K562 (cell line): ENCODE data around the gene TESMIN. TPM values are rescaled to one million over a fixed set of nuclear protein-coding genes. Genes with fewer than 3 reads are reported as not detected.
A peak's percentile ranks its signal among the peaks of the same experiment; 100 is the strongest.

Experiments
- BCOR ChIP-seq: fragments of 450-650 bp; IDR thresholded peaks from 2 replicates; pipeline ENCODE4 v1.6.1; 2016
- EP400 ChIP-seq: fragments of 450-650 bp; IDR thresholded peaks from 2 replicates; pipeline ENCODE4 v1.6.1; 2017; ENCODE audit warnings: antibody characterized with exemption, mild to moderate bottlenecking, moderate library complexity
- FOXK2 ChIP-seq, 2 experiments: fragments of 450-650 bp; IDR thresholded peaks in 1 of 2; conservative IDR thresholded peaks in 1 of 2; 2 replicates each; pipeline ENCODE4 v1.6.1; 2016; ENCODE audit warnings: low read depth in 2 of 2, mild to moderate bottlenecking in 1 of 2
- GTF3C2 ChIP-seq: IDR thresholded peaks from 3 replicates; pipeline ENCODE4 v1.6.1; 2011; ENCODE audit warnings: borderline replicate concordance, mild to moderate bottlenecking, moderate library complexity; ENCODE audit not compliant: insufficient read length; ENCODE audit errors: extremely low read depth
- HDAC6 ChIP-seq: IDR thresholded peaks from 2 replicates; pipeline ENCODE4 v1.6.1; 2012; ENCODE audit warnings: low read depth, mild to moderate bottlenecking, control low read depth, inconsistent platforms, low read length, moderate library complexity
- MAFG ChIP-seq: fragments of 450-650 bp; conservative IDR thresholded peaks from 2 replicates; pipeline ENCODE4 v1.6.1; 2016; ENCODE audit warnings: missing genetic modification characterization, missing compliant biosample characterization
- NRF1 ChIP-seq, 2 experiments: fragments of 450-650 bp; IDR thresholded peaks in 1 of 2; conservative IDR thresholded peaks in 1 of 2; 2 replicates each; pipeline ENCODE4 v1.6.1; 2014; ENCODE audit warnings: mild to moderate bottlenecking in 2 of 2
- POLR2A ChIP-seq: fragments of 450-650 bp; conservative IDR thresholded peaks from 2 replicates; pipeline ENCODE4 v1.6.1; 2016
- PRMT5 ChIP-seq: sonication (generic); formaldehyde crosslinking; IDR thresholded peaks from 2 replicates; pipeline ENCODE4 v1.5.0; 2020; ENCODE audit warnings: missing genetic modification reagents
- RBM14 ChIP-seq: fragments of 200-400 bp; formaldehyde crosslinking; IDR thresholded peaks from 2 replicates; pipeline ENCODE4 v1.6.1; 2018; ENCODE audit warnings: low read depth, mild to moderate bottlenecking, low read length, moderate library complexity, borderline replicate concordance; ENCODE audit not compliant: insufficient read depth
- SNAPC5 ChIP-seq: fragments of 250-450 bp; sonication (Bioruptor Pico); IDR thresholded peaks from 2 replicates; pipeline ENCODE4 v1.8.0; 2021; ENCODE audit warnings: moderate library complexity, mild to moderate bottlenecking, inconsistent platforms
- TFE3 ChIP-seq: fragments of 450-650 bp; formaldehyde crosslinking; IDR thresholded peaks from 2 replicates; pipeline ENCODE4 v1.4.0; 2020; ENCODE audit warnings: mild to moderate bottlenecking, mixed read lengths
- YY1 ChIP-seq, 3 experiments: IDR thresholded peaks; 2 replicates each; pipeline ENCODE4 v1.6.1; 2011; ENCODE audit warnings: low read length in 2 of 3, mild to moderate bottlenecking in 2 of 3, moderate library complexity in 2 of 3, borderline replicate concordance in 1 of 3, control low read depth in 1 of 3, low read depth in 1 of 3; ENCODE audit not compliant: insufficient read depth in 3 of 3, insufficient replicate concordance in 2 of 3, control insufficient read depth in 1 of 3, insufficient read length in 1 of 3; ENCODE audit errors: extremely low read depth in 1 of 3
- ZFP36 ChIP-seq: fragments of 150-350 bp; IDR thresholded peaks from 2 replicates; pipeline ENCODE4 v1.6.1; 2018; ENCODE audit warnings: low read length, low read depth; ENCODE audit not compliant: partially characterized antibody
- ZNF124 ChIP-seq: sonication (generic); formaldehyde crosslinking; IDR thresholded peaks from 2 replicates; pipeline ENCODE4 v1.8.1; 2022; ENCODE audit warnings: missing genetic modification reagents
- polyA plus RNA-seq, 8 experiments: library from polyadenylated mRNA; depleted of rRNA in 4 of 8; stranded (reverse) in 5 of 8; unstranded in 3 of 8; fragments of >200 nt; fragmentation: Nextera tagmentation in 2 of 8; fragmentation: Illumina TruSeq in 1 of 8; extraction: Ambion mirVana in 2 of 8; extraction: Trizol in 1 of 8; gene quantifications; 2 replicates each; pipeline versions ENCODE4 v1.2.1 to v1.2.3, GENCODE V29; 2011 to 2014; ENCODE audit warnings: inconsistent platforms in 1 of 8, missing spikeins in 1 of 8
- total RNA-seq, 7 experiments: library from RNA; depleted of rRNA in 6 of 7; stranded (reverse); fragments of >200 nt in 6 of 7; fragmentation: Illumina TruSeq in 2 of 7; extraction: Trizol in 2 of 7; gene quantifications; 2 replicates each; pipeline versions ENCODE4 v1.2.1 to v1.2.3, GENCODE V29; 2011 to 2021; ENCODE audit warnings: low replicate concordance in 1 of 7
- TF ChIP-seq, protein P1 (sequence below), 2 experiments: fragments of 150-350 bp in 1 of 2; IDR thresholded peaks; 2 replicates each; pipeline ENCODE4 v1.6.1; 2012 to 2016; ENCODE audit warnings: low read depth in 2 of 2, low read length in 2 of 2, mild to moderate bottlenecking in 1 of 2, moderate library complexity in 1 of 2

Gene TESMIN
- total and polyA plus RNA-seq, 9 of the 15 experiments (the other 6 are each of a cell fraction or from before 2014, with no cell fraction given): 8.9 to 50.5 (median 15.0) TPM

DNA sequence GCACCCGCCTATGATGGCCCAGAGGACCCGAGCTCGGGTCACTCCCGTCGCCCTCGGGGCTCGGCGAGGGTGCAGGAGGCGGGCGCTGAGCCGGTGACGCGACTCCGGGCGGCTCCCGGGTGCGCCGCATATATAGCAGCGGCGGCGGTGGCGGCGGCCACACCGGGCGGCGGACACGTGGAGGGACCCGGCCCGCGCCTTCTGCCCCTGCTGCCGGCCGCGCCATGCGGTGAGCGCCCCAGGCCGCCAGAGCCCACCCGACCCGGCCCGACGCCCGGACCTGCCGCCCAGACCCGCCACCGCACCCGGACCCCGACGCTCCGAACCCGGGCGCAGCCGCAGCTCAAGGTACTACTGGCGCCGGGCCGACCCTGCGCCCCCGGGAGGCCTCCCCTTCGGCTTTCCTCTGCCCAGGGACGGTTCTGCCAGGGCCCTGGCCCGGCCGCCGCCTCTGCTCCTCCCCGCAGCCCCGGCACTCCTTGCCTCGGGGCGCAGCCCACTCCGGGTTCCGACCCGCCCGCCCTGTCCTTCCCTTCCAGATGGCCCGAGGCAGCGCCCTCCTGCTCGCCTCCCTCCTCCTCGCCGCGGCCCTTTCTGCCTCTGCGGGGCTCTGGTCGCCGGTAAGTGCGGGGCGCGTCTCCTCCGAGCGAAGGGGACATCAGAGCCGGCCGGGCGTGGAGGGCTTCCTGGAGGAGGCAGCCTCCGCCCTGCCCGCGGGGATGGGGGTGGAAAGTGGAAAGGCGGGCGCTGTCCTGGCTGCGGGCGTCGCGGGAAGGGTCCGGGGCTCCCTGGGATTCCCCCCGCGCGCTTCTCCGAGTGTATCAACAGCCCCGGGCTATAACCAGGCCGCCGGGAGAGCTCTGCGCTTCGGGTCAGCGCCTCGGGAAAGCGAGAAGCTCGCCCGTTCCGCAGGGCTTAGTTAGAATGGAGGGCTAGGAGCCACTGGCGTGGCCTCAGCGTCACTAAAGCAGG is 66.6 kb downstream of the TESMIN start, which contains the start of gene GAL (continued):
- no peak for TF ChIP-seq TFE3 (CRISPR knock-in tag)
- no peak for TF ChIP-seq MAFG (tag)
- TF ChIP-seq RBM14: 0 out of 2 replicates have a peak, but pooled peaks have one; percentile 50
- TF ChIP-seq BCOR: peak; percentile 98
- no peak for TF ChIP-seq HDAC6
- peak; percentile 31; the same call in 1 of the 2 replicates for TF ChIP-seq EP400
- peak; percentile 61; the same call in 1 of the 2 replicates for TF ChIP-seq POLR2A
- no peak for TF ChIP-seq SNAPC5 (CRISPR knock-in tag)
- TF ChIP-seq YY1 (IDR thresholded peaks at IDR 0.05; ENCODE audit: borderline replicate concordance in 1 of 3, control insufficient read depth in 1 of 3, extremely low read depth in 1 of 3, insufficient read depth in 3 of 3, insufficient read length in 1 of 3, insufficient replicate concordance in 2 of 3, low read depth in 1 of 3, low read length in 2 of 3): peak in 2 of 3 experiments; percentile 63 to 76
- TF ChIP-seq NRF1 (conservative IDR thresholded peaks at IDR 0.05 in 1 of 2, IDR thresholded peaks at IDR 0.05 in 1 of 2): peak; percentile 36 to 46; a peak in 1 of 4 replicates
- TF ChIP-seq PRMT5 (CRISPR knock-in tag): no peak
- TF ChIP-seq GTF3C2: peak; percentile 45
- peak; percentile 99 for TF ChIP-seq ZFP36
- no peak for TF ChIP-seq FOXK2 (conservative IDR thresholded peaks at IDR 0.05 in 1 of 2, IDR thresholded peaks at IDR 0.05 in 1 of 2; ENCODE audit: low read depth in 2 of 2)
- TF ChIP-seq, protein P1, sequence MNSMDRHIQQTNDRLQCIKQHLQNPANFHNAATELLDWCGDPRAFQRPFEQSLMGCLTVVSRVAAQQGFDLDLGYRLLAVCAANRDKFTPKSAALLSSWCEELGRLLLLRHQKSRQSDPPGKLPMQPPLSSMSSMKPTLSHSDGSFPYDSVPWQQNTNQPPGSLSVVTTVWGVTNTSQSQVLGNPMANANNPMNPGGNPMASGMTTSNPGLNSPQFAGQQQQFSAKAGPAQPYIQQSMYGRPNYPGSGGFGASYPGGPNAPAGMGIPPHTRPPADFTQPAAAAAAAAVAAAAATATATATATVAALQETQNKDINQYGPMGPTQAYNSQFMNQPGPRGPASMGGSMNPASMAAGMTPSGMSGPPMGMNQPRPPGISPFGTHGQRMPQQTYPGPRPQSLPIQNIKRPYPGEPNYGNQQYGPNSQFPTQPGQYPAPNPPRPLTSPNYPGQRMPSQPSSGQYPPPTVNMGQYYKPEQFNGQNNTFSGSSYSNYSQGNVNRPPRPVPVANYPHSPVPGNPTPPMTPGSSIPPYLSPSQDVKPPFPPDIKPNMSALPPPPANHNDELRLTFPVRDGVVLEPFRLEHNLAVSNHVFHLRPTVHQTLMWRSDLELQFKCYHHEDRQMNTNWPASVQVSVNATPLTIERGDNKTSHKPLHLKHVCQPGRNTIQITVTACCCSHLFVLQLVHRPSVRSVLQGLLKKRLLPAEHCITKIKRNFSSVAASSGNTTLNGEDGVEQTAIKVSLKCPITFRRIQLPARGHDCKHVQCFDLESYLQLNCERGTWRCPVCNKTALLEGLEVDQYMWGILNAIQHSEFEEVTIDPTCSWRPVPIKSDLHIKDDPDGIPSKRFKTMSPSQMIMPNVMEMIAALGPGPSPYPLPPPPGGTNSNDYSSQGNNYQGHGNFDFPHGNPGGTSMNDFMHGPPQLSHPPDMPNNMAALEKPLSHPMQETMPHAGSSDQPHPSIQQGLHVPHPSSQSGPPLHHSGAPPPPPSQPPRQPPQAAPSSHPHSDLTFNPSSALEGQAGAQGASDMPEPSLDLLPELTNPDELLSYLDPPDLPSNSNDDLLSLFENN (IDR thresholded peaks at IDR 0.05; ENCODE audit: low read depth in 2 of 2, low read length in 2 of 2): no peak
- no peak for TF ChIP-seq ZNF124 (CRISPR knock-in tag)
